PC-9 (cell line): Measurements from ENCODE around the gene DEFB132.

Source experiments
- CTCF ChIP-seq: fragments of 200-600 bp; sonication (generic); conservative IDR thresholded peaks from 2 replicates; pipeline ENCODE4 v1.6.1; 2017; ENCODE audit warnings: mixed run types, antibody characterized with exemption, mild to moderate bottlenecking, moderate library complexity
- EZH2 ChIP-seq: fragments of 200-600 bp; sonication (generic); IDR thresholded peaks from 2 replicates; pipeline ENCODE4 v1.8.0; 2017; ENCODE audit warnings: antibody characterized with exemption, low read depth

- TF ChIP-seq CTCF (no peak), EZH2 (no peak)
Measured at GRCh38 chr20:237929-238328, 19.6 kb upstream of the DEFB132 start.
